ENCODE results near the gene FNDC3B. TPM values are rescaled to one million over a fixed set of nuclear protein-coding genes. Genes with fewer than 3 reads are reported as not detected.

FNDC3B gene
- total and polyA plus RNA-seq, 4 donors = 13.3 to 175 (median 100) TPM

- Histone ChIP-seq H3K9ac (ENCODE audit: insufficient read depth in 1 of 2, low read length in 2 of 2) (peak overlapping the region in 1 of 2 donors; percentile 29), H3K9me3 (ENCODE audit: control insufficient read depth in 4 of 4, insufficient read depth in 3 of 4, low read length in 3 of 4) (no peaks in the 10 kb centered on the region), H3K27me3 (ENCODE audit: control insufficient read depth in 3 of 3, insufficient read depth in 3 of 3, low read length in 2 of 3) (no peaks in the 10 kb centered on the region), H3K27ac (ENCODE audit: low read depth in 1 of 2, low read length in 1 of 2) (peak overlapping the region in 1 of 2 donors; percentile 88), H3K36me3 (ENCODE audit: control insufficient read depth in 4 of 4, insufficient read depth in 4 of 4, low read length in 4 of 4) (no peaks in the 10 kb centered on the region), H3K4me1 (ENCODE audit: control insufficient read depth in 5 of 5, insufficient read depth in 5 of 5, low read length in 5 of 5) (peaks cover 17 to 45% (median 24%) of the 10 kb centered on the region in 5 donors), H3K4me3 (no peak overlapping the region)
- DNase-seq = no peak
- 59 to 73% methylated on average over 14 of the region's 14 CpGs for WGBS, 2 donors
- TF ChIP-seq CTCF (IDR thresholded peaks at IDR 0.05; ENCODE audit: control extremely low read depth, extremely low read depth) = no peak
- no peak for ATAC-seq (ENCODE audit: insufficient read depth, low FRiP score)
Observed at GRCh38 chr3:172151651-172152649, 112.6 kb downstream of the FNDC3B start.

- no peaks in the 10 kb centered on the region for H3K27me3 ChIP-seq (ENCODE audit: control insufficient read depth in 3 of 3, insufficient read depth in 3 of 3, low read length in 2 of 3)
- ATAC-seq (ENCODE audit: insufficient read depth, low FRiP score) (no peak), DNase-seq (peak in 1 of 3 donors; percentile 58)
- H3K4me3 ChIP-seq = no peak overlapping the region
- peak overlapping the region; percentile 88 to 95 for H3K27ac ChIP-seq (ENCODE audit: low read depth in 1 of 2, low read length in 1 of 2)
- TF ChIP-seq CTCF (IDR thresholded peaks at IDR 0.05; ENCODE audit: control extremely low read depth, extremely low read depth) = no peak
- H3K36me3 ChIP-seq (ENCODE audit: control insufficient read depth in 4 of 4, insufficient read depth in 4 of 4, low read length in 4 of 4) = no peaks in the 10 kb centered on the region
- no peaks in the 10 kb centered on the region for H3K9me3 ChIP-seq (ENCODE audit: control insufficient read depth in 4 of 4, insufficient read depth in 3 of 4, low read length in 3 of 4)
- peak overlapping the region in 1 of 2 donors; percentile 57 for H3K9ac ChIP-seq (ENCODE audit: insufficient read depth in 1 of 2, low read length in 2 of 2)
- 34 to 43% methylated on average over 7 of the region's 7 CpGs for WGBS, 2 donors
- H3K4me1 ChIP-seq (ENCODE audit: control insufficient read depth in 5 of 5, insufficient read depth in 5 of 5, low read length in 5 of 5) = peaks cover 17 to 42% (median 24%) of the 10 kb centered on the region in 5 donors
Observed at GRCh38 chr3:172152874-172153273, 113.5 kb downstream of the FNDC3B start.

GRCh38 chr3:172153335-172153861, 114.0 kb downstream of the FNDC3B start:
- TF ChIP-seq CTCF (IDR thresholded peaks at IDR 0.05; ENCODE audit: control extremely low read depth, extremely low read depth) = no peak
- no peaks in the 10 kb centered on the region for H3K9me3 ChIP-seq (ENCODE audit: control insufficient read depth in 4 of 4, insufficient read depth in 3 of 4, low read length in 3 of 4)
- peaks cover 17 to 39% (median 24%) of the 10 kb centered on the region in 5 donors for H3K4me1 ChIP-seq (ENCODE audit: control insufficient read depth in 5 of 5, insufficient read depth in 5 of 5, low read length in 5 of 5)
- DNase-seq (peak; percentile 83 to 93 (median 84)), ATAC-seq (ENCODE audit: insufficient read depth, low FRiP score) (peak; percentile 97)
- no peaks in the 10 kb centered on the region for H3K36me3 ChIP-seq (ENCODE audit: control insufficient read depth in 4 of 4, insufficient read depth in 4 of 4, low read length in 4 of 4)
- H3K27ac ChIP-seq (ENCODE audit: low read depth in 1 of 2, low read length in 1 of 2) = peak overlapping the region; percentile 88 to 95
- no peak overlapping the region for H3K4me3 ChIP-seq
- H3K27me3 ChIP-seq (ENCODE audit: control insufficient read depth in 3 of 3, insufficient read depth in 3 of 3, low read length in 2 of 3) = no peaks in the 10 kb centered on the region
- peak overlapping the region in 1 of 2 donors; percentile 57 for H3K9ac ChIP-seq (ENCODE audit: insufficient read depth in 1 of 2, low read length in 2 of 2)
- 14 to 16% methylated on average over 8 of the region's 8 CpGs for WGBS, 2 donors

All from lung (tissue), 12 donors.